Glomerular endothelial cell (primary cell): ENCODE data around the gene B4GALNT3. TPM values are rescaled to one million over a fixed set of nuclear protein-coding genes. Genes with fewer than 3 reads are reported as not detected.
A peak's percentile ranks its signal among the peaks of the same experiment; 100 is the strongest.

Experiments
- DNase-seq: peaks from one replicate; pipeline ENCODE4 v3.0.0-alpha.2; 2011; ENCODE audit warnings: low read depth, low spot score; ENCODE audit errors: extremely low read depth
- total RNA-seq: library from RNA; depleted of rRNA; stranded (reverse); fragments of >200 nt; gene quantifications from 2 replicates; pipeline ENCODE4 v1.2.3, GENCODE V29; 2015

Gene B4GALNT3
- total RNA-seq, 1 donor from 2014 or later, result 0.64 TPM

DNA sequence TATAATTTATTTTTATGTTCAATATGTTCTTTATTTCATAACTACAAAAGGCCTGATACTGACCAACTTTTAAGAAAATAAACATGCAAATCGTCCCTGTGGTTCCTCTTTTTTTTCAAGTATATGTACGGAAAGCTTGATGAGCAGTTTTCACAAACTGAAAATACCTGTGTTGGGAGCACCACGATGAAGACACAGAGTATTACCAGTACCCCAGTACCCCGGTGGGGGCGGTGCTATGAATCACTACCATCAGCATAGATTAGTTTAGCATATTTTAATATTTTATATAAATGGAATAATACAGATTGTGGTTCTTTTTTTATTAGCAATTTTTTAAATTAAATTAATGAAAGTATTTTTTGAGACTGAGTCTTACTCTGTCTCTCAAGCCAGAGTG lies 7.0 kb downstream of the B4GALNT3 start:
- DNase-seq, result no peak

DNA sequence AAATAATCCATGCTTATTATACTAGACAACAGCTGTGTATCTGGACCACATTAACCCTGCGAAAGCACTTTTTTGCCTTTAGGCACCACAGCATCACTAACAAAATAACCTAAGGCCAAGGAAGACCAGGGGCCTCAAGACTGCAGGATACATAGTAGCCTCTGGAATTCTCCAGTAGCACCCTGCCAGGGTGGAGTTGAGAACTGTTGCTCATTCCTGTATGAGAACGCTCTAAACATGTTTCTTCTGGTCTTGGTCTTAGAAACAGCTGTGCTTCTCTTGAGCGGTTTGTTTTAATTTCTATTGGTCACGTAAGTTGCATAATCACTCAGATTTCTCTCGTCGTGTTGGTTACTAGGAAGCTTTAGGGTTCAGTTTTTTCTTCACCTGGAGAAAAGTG lies 7.9 kb downstream of the B4GALNT3 start:
- DNase-seq, result no peak

DNA sequence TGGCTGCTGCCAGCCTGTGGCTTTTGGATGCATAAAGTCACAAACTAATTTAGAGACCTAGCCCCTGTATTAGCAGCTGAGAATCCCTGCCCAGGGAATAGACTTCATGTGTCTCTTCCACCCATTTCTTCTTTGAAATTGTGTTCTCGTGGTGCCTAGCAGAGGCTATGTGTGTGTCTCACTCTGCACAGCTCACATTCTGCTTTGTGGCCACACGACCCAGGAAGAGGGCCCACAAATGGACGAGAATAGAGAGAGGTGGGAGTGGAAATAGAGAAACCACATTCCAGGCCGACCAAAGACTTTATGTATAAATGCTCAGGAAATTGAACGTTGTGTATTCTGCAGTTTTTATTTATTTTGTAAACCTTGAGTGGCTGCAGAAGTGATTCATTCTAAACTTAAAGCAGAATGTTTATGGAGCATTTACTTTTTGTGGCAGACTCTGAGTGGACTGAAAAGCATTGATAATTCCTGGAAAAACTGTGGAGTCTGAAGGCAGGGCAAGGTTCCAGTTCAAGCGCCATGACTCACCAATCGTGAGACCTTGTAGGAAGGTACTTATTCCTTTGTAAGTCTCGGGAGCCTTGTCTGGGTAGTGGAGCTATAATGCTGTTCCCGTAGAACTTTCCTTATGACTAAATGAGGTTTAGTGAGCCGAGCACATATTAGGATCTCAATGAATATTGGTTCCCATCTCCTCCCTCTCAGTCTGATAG lies 9.1 kb downstream of the B4GALNT3 start:
- peak; percentile 12 for DNase-seq

DNA sequence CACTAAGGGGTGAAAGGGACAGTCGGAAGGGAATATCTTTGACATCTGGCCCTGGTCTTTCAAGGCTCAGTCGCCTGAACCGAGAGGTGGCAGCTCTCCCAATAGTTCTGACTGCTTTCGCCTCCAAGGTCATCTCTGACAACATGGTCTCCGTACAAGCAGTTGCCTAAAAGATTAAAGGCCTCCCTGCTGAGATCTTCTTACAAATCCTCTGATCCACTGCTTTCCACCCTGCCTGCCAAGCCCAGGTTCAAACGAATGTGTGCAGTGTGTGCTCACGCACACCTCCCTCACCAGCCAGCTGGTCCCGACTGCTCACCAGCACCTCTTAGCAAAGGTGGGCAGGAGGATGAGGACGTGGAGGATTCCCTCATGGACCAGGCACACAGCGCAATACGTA lies 10.4 kb downstream of the B4GALNT3 start:
- no peak for DNase-seq

DNA sequence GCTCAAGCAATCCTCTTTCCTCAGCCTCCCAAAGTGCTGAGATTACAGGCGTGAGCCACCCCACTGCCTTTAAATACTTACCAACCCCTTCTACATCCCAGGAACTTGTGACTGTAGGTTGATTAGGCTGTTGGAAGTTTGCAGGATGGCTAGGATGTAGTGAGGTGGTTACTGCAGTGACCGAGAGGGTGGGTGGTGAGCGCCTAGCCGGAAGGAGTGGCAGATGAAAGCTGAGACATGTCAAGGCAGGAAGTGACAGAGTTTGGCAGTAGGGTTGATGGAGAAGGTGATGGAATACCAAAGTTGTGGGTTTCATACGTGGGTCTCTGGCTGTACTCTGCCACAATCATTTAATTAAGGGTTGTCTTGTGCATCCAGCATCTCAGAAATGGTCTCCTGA lies 13.5 kb downstream of the B4GALNT3 start:
- DNase-seq, result no peak

DNA sequence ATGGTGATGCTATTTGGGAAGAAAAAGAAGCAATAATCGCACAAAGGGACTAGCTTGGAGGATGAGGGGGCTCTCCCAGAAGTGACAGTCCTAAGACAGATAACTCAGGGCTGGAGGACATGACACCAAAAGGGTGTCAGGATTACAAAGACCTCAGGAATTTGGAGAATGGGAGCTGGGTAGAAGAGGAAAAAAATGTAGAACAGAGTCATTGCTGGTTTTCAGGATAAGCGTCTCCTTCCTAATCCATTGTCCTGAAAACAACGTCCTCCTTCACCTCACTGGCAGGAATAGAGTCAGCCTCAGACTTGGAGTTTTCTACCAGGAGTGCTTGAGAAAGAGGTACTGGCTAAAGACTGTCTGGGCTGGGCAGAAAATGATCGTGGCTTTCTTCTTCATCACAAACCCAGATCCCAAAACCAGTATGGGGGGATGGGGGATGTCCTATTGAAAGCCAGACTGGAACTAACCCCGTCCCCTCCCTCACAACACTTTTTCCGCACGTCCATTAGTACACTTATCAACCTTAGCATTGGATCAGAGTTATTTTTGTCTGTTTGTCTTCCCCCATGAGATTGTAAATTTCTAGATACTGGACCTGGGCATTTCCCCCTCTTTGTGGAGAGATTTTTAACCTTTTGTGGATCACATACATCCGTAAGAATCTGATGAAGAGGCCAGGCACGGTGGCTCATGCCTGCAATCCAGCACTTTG lies 14.3 kb downstream of the B4GALNT3 start:
- DNase-seq, result no peak

DNA sequence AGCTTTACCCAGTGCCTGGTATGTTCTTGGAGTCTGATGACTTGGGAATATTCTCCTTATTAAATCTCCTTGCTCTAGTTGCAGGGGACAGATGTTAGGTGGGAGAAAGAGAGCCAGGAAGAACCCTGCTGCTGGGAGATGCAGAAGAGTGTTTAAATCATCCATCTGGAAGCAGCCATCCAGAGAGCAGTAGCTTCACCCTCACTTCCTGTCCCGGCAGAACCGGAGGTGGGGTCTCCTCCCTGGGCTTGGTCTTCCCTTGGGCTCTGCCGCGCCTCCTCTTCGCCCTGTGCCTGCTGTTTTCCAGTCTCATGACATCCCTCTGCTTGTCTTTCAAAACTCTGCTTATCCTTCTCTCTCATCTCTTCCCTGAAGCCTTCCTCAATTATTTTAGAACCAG lies 15.5 kb downstream of the B4GALNT3 start:
- no peak for DNase-seq

DNA sequence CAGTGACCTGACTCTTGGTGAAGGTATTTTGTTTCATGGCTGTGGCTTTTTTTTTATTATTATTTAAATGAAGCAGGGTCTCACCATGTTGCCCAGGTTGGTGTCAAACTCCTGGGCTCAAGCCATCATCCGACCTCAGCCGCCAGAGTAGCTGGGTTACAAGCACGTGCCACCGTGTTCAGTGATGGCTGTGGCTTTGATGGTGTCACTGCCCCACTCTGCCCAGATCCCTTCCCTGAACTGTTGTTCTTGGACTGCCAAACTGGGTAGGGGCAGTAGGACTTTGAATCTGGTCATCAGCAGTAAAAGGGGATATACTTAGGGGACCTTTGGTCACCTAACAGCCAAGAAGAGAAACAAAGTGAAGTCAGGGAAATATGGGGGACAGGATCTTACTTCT lies 19.4 kb downstream of the B4GALNT3 start:
- DNase-seq, result no peak

DNA sequence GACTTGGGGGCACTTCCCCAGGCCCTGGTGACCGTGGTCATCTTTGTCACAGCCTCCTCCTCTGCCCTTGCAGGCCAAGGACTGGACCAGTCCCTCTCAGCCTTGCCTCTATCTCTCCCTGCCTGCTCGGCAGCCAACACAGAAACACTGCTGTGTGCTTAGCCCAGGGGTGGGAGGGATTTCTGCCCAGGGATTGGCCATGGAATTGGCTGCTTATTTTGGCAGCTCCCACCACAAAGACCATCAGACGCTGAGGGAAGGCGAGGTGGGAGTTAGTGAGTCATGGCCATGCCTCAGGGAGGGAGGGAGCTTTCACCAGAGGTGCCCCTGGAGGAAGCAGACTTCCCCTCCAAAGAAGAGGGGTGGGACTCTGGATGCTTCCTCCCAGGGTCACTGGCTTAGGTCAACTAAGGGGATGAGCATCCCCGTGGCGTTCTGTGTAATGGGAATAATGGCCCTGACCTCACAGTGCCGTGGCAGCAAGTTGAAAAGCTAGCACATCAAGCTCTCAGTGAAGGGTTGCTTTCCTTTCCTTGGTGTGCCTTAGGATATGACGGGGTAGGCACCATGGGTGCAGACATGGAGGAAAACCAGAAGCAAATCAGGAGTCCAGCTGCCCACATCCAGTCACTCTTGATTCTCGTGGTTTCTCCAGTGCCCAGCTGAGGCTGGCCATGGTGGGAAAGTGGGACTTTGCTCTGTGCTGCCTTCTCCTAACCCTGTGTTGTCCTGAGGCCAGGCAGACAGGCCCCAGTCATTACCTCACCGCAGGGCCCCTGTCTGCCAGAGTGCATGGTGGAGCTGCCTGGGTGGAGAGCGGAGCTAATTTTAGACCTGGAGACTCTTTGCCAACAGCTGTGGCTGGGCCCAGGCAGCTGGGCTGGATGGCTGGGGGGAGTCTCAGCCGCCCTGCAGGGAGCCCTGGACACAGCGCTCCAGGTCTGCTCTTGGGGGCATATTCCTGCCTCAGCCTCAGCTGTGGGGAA lies 21.4 kb downstream of the B4GALNT3 start:
- no peak for DNase-seq

DNA sequence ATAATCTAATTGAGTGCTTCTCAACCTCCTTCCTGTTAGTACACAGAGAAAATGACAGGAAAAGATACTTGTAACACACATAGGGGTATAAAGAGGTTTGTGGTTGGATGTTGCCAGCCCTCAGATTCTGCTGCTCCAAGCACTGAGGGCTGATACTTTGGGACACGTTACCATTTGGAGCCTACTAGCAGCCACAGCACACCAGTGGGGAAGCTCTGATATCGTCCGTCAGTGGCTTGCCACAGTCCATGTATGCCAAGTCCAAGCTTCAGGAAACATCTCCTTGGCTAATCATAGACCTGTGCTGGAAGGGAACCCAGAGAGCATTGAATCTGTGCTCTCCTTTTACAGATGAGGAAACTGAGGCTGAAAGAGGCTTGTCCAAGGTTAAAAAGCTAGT lies 22.3 kb downstream of the B4GALNT3 start:
- DNase-seq, result no peak

DNA sequence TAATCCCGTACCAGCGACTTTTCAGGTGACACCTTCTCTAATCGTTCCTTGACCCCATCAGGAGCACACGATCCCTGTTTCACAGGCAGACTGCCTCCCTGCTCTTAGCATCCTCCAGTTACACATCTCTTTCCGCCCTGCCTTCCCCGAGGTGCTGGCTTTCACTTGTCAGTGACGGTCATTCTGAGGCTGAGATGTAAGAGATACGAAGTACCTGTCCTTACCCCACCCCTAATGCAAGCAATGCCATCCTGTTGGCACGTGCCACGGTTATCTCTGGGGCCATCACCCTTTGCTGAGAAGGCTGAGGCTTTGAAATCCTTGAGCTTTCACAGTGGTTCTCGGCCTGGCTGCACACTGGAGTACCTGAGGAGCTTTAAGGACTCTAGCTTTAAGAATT lies 24.4 kb downstream of the B4GALNT3 start:
- DNase-seq, result no peak

DNA sequence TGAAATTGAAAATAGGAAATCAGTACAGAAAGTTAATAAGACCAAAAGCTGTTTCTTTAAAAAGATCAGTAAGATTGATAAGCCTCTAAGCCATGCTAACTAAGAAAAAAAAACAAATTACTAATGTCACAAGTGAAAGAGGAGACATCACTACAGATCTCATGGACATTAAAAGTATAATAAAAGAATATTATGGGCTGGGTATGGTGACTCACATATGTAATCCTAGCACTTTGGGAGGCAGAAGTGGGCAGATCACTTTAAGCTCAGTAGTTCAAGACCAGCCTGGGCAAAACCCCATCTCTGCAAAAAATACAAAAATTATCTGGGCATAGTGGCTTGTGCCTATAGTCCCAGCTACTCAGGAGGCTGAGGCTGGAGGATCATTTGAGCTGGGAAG lies 30.5 kb downstream of the B4GALNT3 start:
- no peak for DNase-seq

DNA sequence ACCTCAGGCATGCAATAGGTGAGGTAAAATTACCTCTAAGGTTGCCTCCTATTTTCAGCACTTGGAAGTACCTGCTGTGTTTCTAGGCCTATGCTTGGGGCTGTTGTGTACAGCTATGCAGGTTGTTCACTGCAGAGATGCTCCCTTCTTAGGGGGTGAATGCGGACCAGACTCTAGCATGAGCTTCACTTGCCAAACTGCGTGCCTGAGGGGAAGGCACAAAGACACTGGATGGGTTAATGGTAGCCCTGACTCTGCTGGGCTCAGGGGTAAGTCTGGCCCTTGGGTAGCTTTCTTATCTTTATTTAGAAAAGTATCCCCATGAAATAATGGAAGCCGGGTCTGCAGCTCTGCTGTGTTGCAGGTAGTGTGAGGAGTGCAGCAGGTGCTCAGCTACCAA lies 35.7 kb downstream of the B4GALNT3 start:
- DNase-seq, result no peak

DNA sequence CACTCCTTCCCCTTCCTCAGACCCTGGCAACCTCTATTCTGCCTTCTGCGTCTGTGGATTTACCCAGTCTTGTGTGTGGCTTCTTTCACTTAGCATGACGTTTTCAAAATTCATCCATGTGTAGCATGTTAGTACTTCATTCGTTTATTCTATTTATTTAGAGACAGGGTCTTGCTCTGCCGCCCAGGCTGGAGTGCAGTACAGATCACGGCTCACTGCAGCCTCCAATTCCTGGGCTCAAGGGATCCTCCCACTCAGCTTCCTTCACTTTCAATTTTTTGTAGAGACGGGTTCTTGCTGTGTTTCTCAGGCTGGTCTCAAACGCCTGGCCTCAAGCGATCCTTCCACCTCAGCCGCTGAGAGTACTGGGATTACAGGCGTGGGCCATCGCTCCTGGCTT lies 37.0 kb downstream of the B4GALNT3 start:
- no peak for DNase-seq

DNA sequence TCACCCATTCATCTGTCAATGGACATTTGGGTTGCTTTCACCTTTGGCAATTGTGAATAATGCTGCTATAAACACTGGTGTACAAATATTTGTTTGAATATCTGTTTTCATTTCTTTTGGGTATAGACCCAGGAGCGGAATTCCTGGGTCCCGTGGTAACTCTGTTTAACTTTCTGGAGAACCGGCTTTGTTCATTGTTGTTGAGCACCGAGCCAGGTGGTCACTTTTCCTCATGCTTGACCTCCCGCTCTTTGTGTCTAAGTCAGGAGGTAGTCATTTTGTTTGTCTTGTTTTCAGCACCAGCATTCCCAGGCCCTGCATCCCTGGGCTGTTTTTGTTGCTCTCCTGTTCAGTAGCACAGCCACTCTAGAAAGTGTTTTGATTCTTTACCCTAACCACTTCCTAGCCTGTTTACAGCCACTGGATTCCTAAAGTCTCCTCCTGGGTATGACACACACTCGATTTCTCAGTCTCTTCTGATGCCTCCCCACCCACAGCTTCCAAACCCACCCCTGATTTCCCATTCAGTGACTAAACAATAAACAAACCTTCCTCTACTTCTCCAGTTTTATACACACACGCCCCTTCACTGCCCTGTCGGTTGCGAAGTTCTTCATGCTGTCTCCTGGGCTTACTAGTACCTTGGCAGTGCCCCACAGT lies 37.9 kb downstream of the B4GALNT3 start:
- no peak for DNase-seq

DNA sequence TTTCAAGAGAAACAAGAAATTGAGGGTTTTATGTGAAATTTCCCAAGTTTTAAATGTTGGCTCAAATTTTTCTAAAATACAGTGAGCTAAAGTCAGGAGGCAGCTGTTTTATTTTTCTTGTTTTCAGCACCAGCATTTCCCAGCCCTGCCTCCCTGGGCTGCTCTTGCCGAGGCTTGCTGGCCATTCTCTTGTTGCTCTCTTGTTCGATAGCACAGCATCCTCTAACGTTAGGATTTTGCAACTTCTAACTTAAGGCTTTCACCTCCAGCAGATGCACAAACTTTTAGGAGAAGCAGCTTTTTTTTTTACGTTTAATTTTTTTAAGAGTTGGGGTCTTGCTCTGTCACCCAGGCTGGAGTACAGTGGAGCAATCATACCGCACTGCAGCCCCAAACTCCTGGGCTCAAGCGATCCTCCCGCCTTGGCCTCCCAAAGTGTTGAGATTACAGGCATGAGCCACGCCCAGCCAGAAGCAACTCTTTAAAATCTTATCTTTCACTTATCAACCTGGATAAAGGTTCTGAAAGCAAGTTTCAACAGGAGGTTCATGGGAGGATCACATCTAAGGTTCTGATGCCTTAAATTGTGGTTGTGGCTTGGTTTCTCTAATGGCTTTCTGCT lies 40.2 kb downstream of the B4GALNT3 start:
- no peak for DNase-seq

DNA sequence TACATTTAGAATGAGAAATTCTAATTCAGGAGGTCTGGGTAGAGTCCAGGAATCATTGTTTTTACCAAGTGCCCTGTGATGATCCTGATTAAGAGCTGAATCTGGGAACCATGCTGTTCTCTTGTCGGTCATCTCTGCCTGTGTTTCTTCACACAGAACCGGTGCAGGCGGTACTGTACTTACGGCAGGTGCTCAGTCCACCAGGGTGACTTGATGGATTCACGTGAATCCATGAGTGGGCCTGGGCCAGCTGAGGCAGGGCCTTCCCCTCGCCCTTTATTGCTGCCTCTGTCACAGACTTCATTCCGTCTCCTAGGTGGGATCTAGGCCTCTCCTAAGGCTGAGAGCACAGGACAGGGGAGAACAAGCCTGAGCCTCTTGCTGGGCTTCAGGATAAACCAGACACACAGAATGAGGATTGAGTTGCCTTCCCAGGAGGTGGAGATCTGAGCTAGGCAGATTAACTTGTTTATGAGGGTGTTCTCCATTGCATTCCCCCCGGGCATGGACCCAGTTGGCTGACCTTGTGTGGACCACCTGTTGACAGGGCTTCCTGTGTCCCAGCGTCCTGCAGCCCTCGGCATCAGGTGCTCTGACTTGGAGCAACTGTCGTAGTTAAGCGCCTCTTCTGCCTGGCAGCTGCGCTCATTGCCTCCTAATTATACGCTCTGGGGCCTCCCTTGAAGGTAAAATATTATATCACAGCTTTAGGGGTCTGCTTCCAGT lies 42.1 kb downstream of the B4GALNT3 start:
- DNase-seq, result no peak

DNA sequence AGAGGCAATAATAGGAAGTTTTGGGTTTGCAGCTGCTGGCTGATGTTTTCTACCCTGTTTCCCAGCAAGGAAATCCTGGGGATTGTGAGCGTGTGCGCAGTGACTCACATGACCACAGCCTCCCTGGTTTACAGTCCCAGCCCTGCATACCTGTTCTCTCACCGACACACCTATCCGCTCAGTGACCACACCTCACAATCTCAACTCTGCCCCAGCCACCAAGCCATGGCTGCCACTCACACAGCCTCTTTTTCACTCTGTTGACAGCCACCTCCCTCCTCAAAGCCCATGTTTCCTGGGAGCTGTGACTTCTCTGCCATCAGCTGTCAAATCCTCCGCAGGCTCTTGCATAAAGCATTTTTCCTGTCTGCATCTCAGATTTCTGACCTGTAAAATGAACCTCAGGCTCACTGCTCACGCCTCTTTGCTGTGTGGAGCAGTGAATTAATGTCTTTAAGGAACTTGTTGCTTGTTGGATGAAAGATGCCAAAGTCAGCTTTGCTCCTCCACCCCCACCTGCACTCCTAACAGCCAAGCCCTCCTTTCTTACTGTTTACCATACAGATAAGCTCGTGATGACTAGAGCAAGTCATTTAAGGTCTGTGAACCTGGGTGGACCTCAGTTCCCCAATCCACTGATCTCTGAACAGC lies 43.5 kb downstream of the B4GALNT3 start:
- no peak for DNase-seq

DNA sequence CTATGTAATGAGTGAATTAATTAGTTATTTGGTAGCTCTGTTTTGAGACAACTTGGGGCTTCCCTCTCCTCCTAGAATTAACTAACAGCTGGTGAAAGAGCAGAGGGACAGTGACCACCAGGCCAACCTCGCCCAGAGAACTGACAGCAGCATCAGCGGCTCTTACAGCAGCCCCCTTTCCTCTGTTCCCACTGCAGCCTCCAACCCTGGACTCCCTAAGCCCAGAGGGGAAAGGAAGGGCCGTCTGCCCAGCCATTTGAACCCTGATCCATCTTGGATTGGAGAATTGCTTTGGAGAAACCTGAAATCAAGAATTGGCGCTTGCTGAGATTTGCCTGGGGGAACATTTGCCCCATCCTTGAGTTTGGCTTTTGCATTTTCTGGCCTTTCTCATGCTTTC lies 45.5 kb downstream of the B4GALNT3 start:
- no peak for DNase-seq
